Stimulated activated CD8-positive, alpha-beta memory T cell treated with anti-CD3 and anti-CD28 coated beads, Interleukin-4, amount 100 ng/mL, for 24 hours (primary cell): ENCODE data around the gene ADAMTS20.

Experiments used
- DNase-seq: peaks from one replicate; pipeline ENCODE4 v3.0.0-alpha.2; 2020; ENCODE audit warnings: low read depth

Gene ADAMTS20

DNA sequence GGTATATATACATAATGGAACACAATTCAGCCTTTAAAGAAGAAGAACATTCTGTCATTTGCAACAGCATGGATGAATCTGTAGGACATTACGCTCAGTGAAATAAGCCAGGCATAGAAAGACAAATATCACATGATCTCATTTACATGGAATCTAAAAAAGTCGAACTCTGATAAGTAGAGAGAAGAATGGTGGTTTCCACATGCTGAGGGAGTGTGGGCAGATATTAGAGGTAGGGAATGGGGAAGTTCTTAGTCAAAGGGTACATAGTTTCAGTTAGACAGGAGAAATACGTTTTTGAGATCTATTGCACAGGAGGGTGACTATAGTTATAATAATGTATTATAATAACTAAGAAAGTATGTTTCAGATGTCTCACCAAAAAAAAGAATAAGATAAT, 71.4 kb downstream of the ADAMTS20 start:
- no peak for DNase-seq

GRCh38 chr12:43462741-43463140, 89.3 kb downstream of the ADAMTS20 start:
- no peak for DNase-seq

DNA sequence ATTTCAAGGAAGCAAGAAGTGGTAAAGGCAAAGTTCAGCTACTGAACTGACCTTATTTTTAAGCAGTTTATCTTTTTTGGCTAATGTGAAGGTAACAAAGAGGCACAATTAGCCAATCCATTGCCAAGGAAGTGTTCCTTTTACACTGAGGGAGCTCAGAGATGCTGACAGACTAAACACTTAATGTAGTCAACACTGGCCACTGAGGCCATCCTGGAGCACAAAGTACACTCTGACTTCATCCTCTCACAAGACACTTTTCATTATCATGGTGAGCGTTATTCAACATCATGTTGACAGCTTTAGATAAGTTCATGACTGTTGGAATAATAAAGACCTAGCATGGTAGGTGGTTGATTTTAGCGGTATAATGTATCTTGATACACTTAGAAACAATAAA, 89.9 kb downstream of the ADAMTS20 start:
- no peak for DNase-seq

- no peak for DNase-seq
Observed at GRCh38 chr12:43459285-43459684, 92.7 kb downstream of the ADAMTS20 start.

DNA sequence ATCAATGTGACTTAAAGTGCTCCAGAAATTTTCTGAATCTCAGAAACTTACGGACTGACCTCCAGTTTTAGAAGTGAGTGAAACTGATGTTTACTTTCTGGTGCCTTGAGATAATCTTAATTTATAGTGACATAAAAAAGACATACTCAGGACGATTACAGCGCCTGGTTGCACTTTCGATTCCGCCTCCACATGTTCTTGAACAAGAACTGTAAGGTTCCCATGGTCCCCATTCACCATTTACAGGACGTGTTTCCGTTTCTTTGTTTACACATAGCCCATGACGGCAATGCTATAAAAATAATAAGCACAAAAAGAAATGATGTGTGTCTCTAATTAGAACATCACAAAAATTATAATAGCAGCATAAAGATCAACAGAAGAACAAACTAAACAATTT, 98.2 kb downstream of the ADAMTS20 start:
- DNase-seq: no peak

DNA sequence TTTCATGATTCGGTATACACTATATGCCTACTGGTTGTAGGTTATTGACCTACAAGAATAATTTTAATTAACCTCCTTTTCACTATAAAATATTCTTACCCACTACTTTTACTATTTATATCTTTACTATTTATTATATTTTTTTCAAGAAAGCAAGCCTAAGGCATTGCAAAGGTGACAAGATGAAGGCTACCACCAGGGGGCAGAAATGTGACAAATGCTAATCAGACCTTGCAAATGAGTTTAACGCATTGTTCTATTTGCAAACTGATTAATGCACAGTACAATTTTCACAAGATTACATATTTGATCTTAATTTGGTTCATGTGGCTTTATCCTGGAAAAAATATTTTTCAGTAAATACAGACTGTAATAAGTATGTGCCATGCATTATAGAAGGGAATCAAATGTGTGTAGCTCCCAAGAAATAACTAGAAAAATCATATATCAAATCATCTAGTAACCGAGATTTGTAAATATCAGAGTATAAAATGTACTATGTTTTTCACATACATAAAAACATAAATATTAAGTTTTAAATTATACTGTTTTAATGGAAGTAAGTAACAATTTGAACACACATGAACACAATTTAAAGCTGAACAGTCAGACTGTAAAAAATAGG, 107.0 kb downstream of the ADAMTS20 start:
- peak; percentile 19 for DNase-seq

GRCh38 chr12:43436597-43436996, 115.4 kb downstream of the ADAMTS20 start:
- no peak for DNase-seq

GRCh38 chr12:43434614-43435013, 117.4 kb downstream of the ADAMTS20 start:
- no peak for DNase-seq

- no peak for DNase-seq
Observed at GRCh38 chr12:43428088-43428600, 123.9 kb downstream of the ADAMTS20 start.

- DNase-seq: no peak
Observed at GRCh38 chr12:43425361-43425760, 126.6 kb downstream of the ADAMTS20 start.

DNA sequence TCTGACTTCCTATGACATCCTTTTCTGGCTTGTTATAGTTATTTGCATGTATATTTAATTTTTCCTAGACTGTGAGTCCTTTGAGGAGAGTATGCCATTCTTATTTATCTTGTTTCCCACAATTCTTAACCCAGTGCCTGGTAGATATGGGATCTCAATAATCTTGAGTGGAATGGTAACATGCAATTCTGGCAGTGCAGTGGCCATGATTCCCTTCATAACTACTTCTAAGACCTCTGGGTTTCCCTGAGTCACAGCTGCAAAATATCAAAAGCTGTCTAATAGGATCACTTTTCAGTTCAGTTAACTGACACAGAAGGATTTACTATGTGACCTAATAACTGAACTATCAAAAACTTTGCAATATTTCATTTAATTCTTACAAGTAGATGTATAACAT, 135.0 kb downstream of the ADAMTS20 start:
- no peak for DNase-seq

DNA sequence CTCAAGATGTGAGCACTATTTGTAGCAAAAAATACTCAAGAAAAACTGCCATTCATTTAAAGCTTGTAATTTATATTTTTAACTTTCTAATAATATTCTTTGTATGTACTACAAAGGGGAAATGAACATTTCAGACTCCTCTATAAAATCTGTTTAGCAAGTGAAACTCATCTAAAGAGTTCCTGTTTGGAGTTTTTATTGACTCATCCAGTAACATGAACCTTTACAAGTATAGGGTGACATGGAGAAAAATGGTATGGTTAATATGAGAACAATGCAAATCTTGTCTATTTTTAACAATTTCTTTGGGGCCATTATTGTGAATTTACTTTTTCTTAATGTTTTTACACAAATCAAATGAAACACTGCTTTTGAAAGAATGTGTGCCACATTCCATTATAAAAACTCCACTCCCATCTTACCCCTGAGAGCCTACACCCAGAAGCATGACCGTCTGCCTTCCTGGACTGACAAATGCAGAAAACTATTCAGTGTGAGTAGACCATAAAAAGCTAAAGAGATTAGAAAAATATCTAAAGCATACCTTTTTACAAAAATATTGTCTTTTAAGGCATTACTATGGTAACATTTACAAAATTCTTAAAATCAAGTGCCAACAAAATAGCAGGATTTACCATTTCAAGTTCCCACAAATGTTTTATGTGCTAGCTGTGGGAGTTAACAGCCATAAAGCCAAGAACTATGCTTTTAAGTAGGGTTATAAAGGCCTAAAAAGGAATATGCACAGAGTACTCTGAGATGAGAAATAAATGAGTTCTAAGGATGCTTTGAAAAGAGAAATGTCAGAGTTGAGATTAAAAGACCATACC, 144.0 kb downstream of the ADAMTS20 start:
- DNase-seq: no peak

DNA sequence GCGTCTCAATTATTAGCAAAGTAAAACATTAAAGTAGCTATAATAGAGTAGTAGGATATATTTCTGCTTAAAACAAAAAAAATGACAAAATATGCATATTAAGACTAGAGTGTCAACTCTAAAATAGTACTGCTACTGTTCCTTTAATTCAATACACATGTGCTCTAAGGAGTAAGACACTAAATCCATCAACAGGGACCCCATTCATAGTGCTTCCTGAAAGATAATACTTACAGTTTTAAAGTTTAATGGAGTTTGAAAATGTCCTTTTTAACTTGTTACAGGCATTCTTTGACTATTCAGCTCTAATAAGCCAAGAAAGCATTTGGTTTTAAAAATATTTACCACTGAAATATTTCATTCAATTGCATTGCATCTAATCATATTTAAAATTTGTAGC, 145.2 kb downstream of the ADAMTS20 start:
- no peak for DNase-seq

DNA sequence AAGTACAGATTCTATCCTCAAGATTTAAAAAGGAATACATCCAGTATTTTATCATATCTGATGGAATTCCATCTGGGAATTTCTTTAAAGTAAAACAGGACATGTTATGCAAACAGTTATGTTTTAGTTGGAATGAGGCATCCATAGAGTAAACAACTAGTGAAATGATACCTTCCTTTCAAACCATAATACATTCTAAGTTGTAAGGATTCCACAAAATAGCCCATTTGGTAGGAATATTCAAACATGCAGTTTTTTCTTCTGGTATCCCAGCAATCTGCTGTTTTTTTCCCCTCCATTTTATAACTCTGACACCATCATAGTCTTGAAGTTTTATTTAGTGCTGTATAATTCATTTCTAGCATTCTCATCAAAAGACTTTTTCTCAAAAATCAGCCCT, 149.6 kb downstream of the ADAMTS20 start:
- no peak for DNase-seq

GRCh38 chr12:43401096-43401495, 150.9 kb downstream of the ADAMTS20 start:
- no peak for DNase-seq

DNA sequence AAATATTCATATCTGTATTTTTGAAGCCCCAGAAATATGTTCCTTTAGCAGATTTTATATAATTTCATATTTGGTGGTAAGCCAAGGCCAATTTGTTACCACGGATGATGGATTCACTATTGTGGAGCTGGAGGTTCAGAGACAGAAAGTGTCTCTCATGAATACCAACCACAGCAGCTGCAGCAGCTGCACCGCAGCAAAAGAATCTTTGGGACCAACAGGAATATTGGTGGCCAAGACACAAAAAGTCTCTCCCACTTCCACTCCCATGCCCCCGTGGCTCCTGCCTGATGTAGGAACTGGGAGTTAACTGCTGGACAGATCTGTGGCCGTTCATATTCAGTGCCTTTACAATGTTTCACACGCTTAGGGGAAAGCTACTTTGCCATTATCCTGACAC, 155.3 kb downstream of the ADAMTS20 start:
- no peak for DNase-seq

DNA sequence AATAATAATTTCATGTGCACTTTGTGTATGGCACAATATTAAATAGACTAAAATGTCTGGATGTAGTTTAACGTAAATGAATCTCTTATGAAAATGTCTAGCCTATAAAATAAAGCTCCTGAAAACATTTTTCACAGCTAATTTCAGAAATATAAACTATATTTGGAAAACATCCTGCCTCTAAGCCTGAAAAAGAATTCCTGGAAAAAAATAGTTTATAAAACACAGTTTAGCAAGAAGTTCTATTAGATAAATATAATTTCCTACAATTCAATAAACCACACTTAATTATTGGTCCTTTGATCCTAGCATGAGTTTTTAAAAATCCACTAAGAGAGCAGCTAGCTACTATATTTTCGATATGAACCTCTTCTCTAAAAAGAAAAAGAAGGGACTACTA, 159.9 kb downstream of the ADAMTS20 start:
- DNase-seq: no peak

DNA sequence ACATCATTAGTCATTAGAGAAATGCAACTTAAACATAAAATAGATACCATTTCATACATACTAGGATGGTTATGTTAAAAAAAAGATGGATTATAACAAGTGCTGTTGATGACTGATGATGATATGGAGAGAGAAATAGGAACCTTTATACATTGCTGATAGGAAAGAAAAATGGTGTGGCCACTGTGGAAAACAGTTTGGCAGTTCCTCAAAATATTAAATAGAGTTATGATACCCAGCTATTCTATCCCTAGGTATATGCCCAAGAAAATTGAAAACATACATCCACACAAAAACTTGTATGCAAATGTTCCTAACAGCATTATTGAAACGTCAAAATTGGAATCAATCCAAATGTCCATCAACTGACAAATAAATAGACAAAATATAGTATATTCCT, 170.1 kb downstream of the ADAMTS20 start:
- DNase-seq: no peak

- no peak for DNase-seq
Observed at GRCh38 chr12:43378448-43378847, 173.6 kb downstream of the ADAMTS20 start.

DNA sequence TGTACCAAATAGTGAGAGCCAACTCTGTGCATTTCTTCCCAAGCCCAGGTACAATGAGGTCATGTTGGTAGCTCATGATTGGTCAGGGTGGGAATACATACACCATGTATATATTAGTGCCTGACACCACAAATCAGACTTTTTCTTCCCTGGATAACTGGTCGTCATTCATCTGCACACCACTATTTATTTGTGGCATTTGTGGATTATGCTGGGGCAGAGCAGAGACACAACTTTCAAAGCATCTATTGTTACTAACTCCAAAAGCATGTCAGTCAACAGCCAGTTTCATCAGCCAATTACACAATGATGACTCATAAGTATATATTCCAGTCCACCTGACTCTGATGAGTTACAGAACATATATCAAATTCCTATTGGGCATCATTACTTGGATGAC, 181.7 kb downstream of the ADAMTS20 start:
- no peak for DNase-seq

DNA sequence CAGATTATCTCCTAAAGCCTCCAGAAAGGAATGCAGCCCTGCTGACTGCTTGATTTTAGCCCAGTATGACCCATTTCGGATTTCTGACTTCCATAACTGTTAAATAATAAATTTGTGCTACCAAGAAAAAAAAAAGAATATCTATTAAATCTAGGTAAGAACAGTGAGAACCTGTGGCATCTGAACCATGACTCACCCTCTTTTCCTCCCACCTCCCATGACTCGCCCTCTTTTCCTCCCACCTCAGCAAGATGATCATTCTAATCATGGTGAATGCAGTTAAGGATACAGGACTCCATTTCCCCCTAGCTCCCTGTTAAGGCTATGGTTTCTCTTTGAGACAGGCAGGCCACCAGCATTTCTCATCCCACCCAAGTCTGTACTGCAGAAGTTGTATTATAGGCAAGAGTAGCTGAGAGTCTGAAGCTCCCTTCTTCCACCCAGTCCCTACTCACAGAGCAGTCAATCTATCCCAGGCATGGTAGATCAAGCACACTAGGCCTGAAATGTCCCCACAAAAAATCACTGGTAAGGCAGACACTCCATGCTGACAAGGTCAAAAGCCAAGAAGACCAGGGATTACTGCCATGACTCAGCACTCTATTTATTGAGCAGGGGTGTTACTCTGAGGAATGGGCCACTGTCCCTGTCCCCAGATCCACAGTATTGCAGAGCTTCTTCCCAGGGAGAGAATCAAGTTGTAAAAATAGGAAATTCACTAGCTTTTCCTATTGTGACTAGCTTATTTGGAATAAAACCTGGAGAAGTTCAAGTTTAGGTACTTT, 188.9 kb downstream of the ADAMTS20 start:
- DNase-seq: no peak

- DNase-seq: no peak
Observed at GRCh38 chr12:43361031-43361710, 190.8 kb downstream of the ADAMTS20 start.
